A549 (cell line): ENCODE results near the gene PACSIN1. TPM values are rescaled to one million over a fixed set of nuclear protein-coding genes. Genes with fewer than 3 reads are reported as not detected.

Experiments
- ATAC-seq, 2 experiments: fragments of 200-7000 bp in 1 of 2; fragments of >200 bp in 1 of 2; cut with Nextera tagmentation in 1 of 2; cut with Tn5 transposase in 1 of 2; 3 replicates each; pipeline versions ENCODE4 v1.8.0 to v1.9.1; 2018 to 2020; ENCODE audit warnings: mild to moderate bottlenecking in 1 of 2, moderate library complexity in 1 of 2
- CTCF ChIA-PET: fragments of 300-600 bp; sonication (Branson Sonifier 250); formaldehyde crosslinking; extraction: SDS; loops from one replicate; lab custom pipeline; 2021; ENCODE audit warnings: antibody characterized with exemption, inconsistent platforms; lab: Yijun Ruan, JAX
- POLR2A ChIA-PET: fragments of 350-600 bp; formaldehyde crosslinking; extraction: SDS; loops from one replicate; lab custom pipeline; 2021; ENCODE audit warnings: antibody characterized with exemption, inconsistent platforms; lab: Yijun Ruan, JAX
- DNase-seq, 2 experiments: peaks; one replicate each; pipeline versions ENCODE4 v3.0.0 to v3.0.0-alpha.2; 2011 to 2016; ENCODE audit warnings: low read depth in 1 of 2, low spot score in 1 of 2
- FAIRE-seq: peaks from 2 replicates; lab custom pipeline; 2011; peaks lifted over from hg19 to GRCh38; lab: Jason Lieb, UNC
- H3K27ac ChIP-seq, 2 experiments: fragments of >200 bp; sonication (Bioruptor Twin); formaldehyde crosslinking; 3 replicates each; pipeline ENCODE4 v1.5.1; 2016 to 2017
- H3K4me1 ChIP-seq: fragments of >200 bp; sonication (Bioruptor Twin); formaldehyde crosslinking; 3 replicates; pipeline ENCODE4 v1.6.1; 2016
- H3K4me2 ChIP-seq: fragments of >200 bp; sonication (Bioruptor Twin); formaldehyde crosslinking; 3 replicates; pipeline ENCODE4 v1.6.1; 2016
- H3K4me3 ChIP-seq: fragments of >200 bp; sonication (Bioruptor Twin); formaldehyde crosslinking; 3 replicates; pipeline ENCODE4 v1.5.1; 2016
- H3K9me3 ChIP-seq: fragments of >200 bp; sonication (Bioruptor Twin); formaldehyde crosslinking; 3 replicates; pipeline ENCODE4 v1.6.1; 2016
- CBX2 ChIP-seq: fragments of 200-600 bp; sonication (generic); IDR thresholded peaks from 2 replicates; pipeline ENCODE4 v1.6.1; 2016; ENCODE audit warnings: low read depth, mild to moderate bottlenecking, borderline replicate concordance
- CBX8 ChIP-seq: fragments of 200-600 bp; sonication (generic); IDR thresholded peaks from 2 replicates; pipeline ENCODE4 v1.6.1; 2016
- CEBPB ChIP-seq, 2 experiments: fragments of >200 bp in 1 of 2; sonication (Bioruptor Twin) in 1 of 2; formaldehyde crosslinking in 1 of 2; IDR thresholded peaks; 2 replicates each; pipeline ENCODE4 v1.6.1; 2012 to 2016
- CHD4 ChIP-seq: fragments of 200-600 bp; sonication (generic); IDR thresholded peaks from 2 replicates; pipeline ENCODE4 v1.6.1; 2016; ENCODE audit warnings: antibody characterized with exemption, mild to moderate bottlenecking, borderline replicate concordance
- CTCF ChIP-seq: fragments of >200 bp; sonication (Bioruptor Twin); formaldehyde crosslinking; IDR thresholded peaks from 3 replicates; pipeline ENCODE4 v1.5.1; 2016
- EHF ChIP-seq: fragments of 250-450 bp; sonication (Bioruptor Pico); IDR thresholded peaks from 2 replicates; pipeline ENCODE4 v1.5.0; 2020; ENCODE audit warnings: mild to moderate bottlenecking
- EHMT2 ChIP-seq: fragments of 200-600 bp; sonication (generic); IDR thresholded peaks from 2 replicates; pipeline ENCODE4 v1.6.1; 2016; ENCODE audit warnings: antibody characterized with exemption, low read depth, mild to moderate bottlenecking, moderate library complexity
- FOSB ChIP-seq: fragments of 250-450 bp; sonication (Bioruptor Pico); IDR thresholded peaks from 2 replicates; pipeline ENCODE4 v1.5.0; 2020; ENCODE audit warnings: mild to moderate bottlenecking, moderate library complexity
- FOSL2 ChIP-seq, 2 experiments: fragments of 450-650 bp in 1 of 2; fragments of >200 bp in 1 of 2; sonication (Bioruptor Twin) in 1 of 2; formaldehyde crosslinking; IDR thresholded peaks; 2 replicates each; pipeline versions ENCODE4 v1.5.0 to v1.6.1; 2016 to 2020; ENCODE audit warnings: mild to moderate bottlenecking in 1 of 2, moderate library complexity in 1 of 2
- FOXS1 ChIP-seq: fragments of 250-450 bp; sonication (Bioruptor Pico); IDR thresholded peaks from 2 replicates; pipeline ENCODE4 v1.5.0; 2020; ENCODE audit warnings: mild to moderate bottlenecking, moderate library complexity
- HMGXB4 ChIP-seq: fragments of 250-450 bp; sonication (Bioruptor Pico); IDR thresholded peaks from 2 replicates; pipeline ENCODE4 v1.5.0; 2021; ENCODE audit warnings: mild to moderate bottlenecking, moderate library complexity, borderline replicate concordance
- HOXA7 ChIP-seq: fragments of 250-450 bp; sonication (Bioruptor Pico); IDR thresholded peaks from 2 replicates; pipeline ENCODE4 v1.5.0; 2020; ENCODE audit warnings: mild to moderate bottlenecking, moderate library complexity
- HOXB5 ChIP-seq: fragments of 250-450 bp; sonication (Bioruptor Pico); IDR thresholded peaks from 2 replicates; pipeline ENCODE4 v1.5.0; 2020; ENCODE audit warnings: mild to moderate bottlenecking, moderate library complexity
- JUNB ChIP-seq: fragments of >200 bp; sonication (Bioruptor Twin); formaldehyde crosslinking; IDR thresholded peaks from 2 replicates; pipeline ENCODE4 v1.6.1; 2016
- MAFK ChIP-seq: fragments of 450-650 bp; IDR thresholded peaks from 2 replicates; pipeline ENCODE4 v1.6.1; 2014; ENCODE audit not compliant: partially characterized antibody
- MAX ChIP-seq: IDR thresholded peaks from 2 replicates; pipeline ENCODE4 v1.6.1; 2012
- MYC ChIP-seq: IDR thresholded peaks from 2 replicates; pipeline ENCODE4 v1.6.1; 2012; ENCODE audit warnings: mild to moderate bottlenecking, inconsistent platforms, low read length, improper control_type of control experiment, borderline replicate concordance
- NPAS2 ChIP-seq: fragments of 250-450 bp; sonication (Bioruptor Pico); IDR thresholded peaks from 2 replicates; pipeline ENCODE4 v1.8.0; 2022; ENCODE audit warnings: mild to moderate bottlenecking, moderate library complexity, borderline replicate concordance
- PBX3 ChIP-seq: IDR thresholded peaks from 2 replicates; pipeline ENCODE4 v1.6.1; 2012
- POLR2AphosphoS2 ChIP-seq: conservative IDR thresholded peaks from 2 replicates; pipeline ENCODE4 v1.6.1; 2012; ENCODE audit warnings: low read length, improper control_type of control experiment, inconsistent platforms
- RAD21 ChIP-seq, 2 experiments: fragments of >200 bp in 1 of 2; sonication (Bioruptor Twin) in 1 of 2; formaldehyde crosslinking in 1 of 2; IDR thresholded peaks in 1 of 2; conservative IDR thresholded peaks in 1 of 2; 2 replicates in 1 of 2; 3 replicates in 1 of 2; pipeline ENCODE4 v1.6.1; 2012 to 2018; ENCODE audit warnings: inconsistent platforms in 1 of 2
- RNF2 ChIP-seq: fragments of 200-600 bp; sonication (generic); IDR thresholded peaks from 2 replicates; pipeline ENCODE4 v1.6.1; 2016; ENCODE audit warnings: low read depth, mild to moderate bottlenecking, antibody characterized with exemption, moderate library complexity, borderline replicate concordance
- SMC3 ChIP-seq: fragments of >200 bp; sonication (Bioruptor Twin); formaldehyde crosslinking; IDR thresholded peaks from 3 replicates; pipeline ENCODE4 v1.6.1; 2018; ENCODE audit warnings: inconsistent platforms
- TFCP2L1 ChIP-seq: fragments of 250-450 bp; sonication (Bioruptor Pico); IDR thresholded peaks from 2 replicates; pipeline ENCODE4 v1.5.0; 2021; ENCODE audit warnings: mild to moderate bottlenecking
- TP53 ChIP-seq: fragments of 250-450 bp; sonication (Bioruptor Pico); IDR thresholded peaks from 2 replicates; pipeline ENCODE4 v1.5.0; 2021; ENCODE audit warnings: mild to moderate bottlenecking, moderate library complexity
- ZC3H11A ChIP-seq: fragments of 450-650 bp; IDR thresholded peaks from 2 replicates; pipeline ENCODE4 v1.6.1; 2014; ENCODE audit warnings: antibody characterized with exemption, mild to moderate bottlenecking
- ZSCAN20 ChIP-seq: fragments of 250-450 bp; sonication (Bioruptor Pico); IDR thresholded peaks from 2 replicates; pipeline ENCODE4 v1.8.0; 2022; ENCODE audit warnings: mild to moderate bottlenecking, moderate library complexity
- WGBS: methylation state at CpG from one replicate; pipeline ENCODE4 v1.1.6; 2017; ENCODE audit errors: missing lambda C conversion rate; 5-methylcytosine and 5-hydroxymethylcytosine counted together
- polyA plus RNA-seq, 4 experiments: library from polyadenylated mRNA; depleted of rRNA in 3 of 4; stranded (reverse); fragments of >200 nt; fragmentation: RNase III in 1 of 4; extraction: RNeasy Plus Mini Kit Qiagen cat#74134 plus additional on column Dnase treatment in 1 of 4; gene quantifications; 2 replicates in 3 of 4; 3 replicates in 1 of 4; pipeline ENCODE4 v1.2.3, GENCODE V29; 2011 to 2017

PACSIN1 gene
- polyA plus RNA-seq, 2 of the 4 experiments (the other 2 are of a cell fraction): 0.14 to 0.30 TPM

GRCh38 chr6:34468378-34468892 lies 2.6 kb downstream of the PACSIN1 start (continued):
- TF ChIP-seq RAD21 (conservative IDR thresholded peaks at IDR 0.05 in 1 of 2, IDR thresholded peaks at IDR 0.05 in 1 of 2): no peak
- TF ChIP-seq EHF (CRISPR knock-in tag): no peak
- no peak for TF ChIP-seq HMGXB4 (CRISPR knock-in tag)

- CTCF ChIA-PET: interaction anchor here (1.6 kb wide), 1 partner anchor 140 kb away, joined by 4 read pairs; no protein-coding TSS in a partner anchor
- Histone ChIP-seq H3K9me3 (no peaks in the 10 kb centered on the region), H3K4me3 (no peak overlapping the region), H3K4me2 (no peak overlapping the region), H3K4me1 (no peaks in the 10 kb centered on the region), H3K27ac (no peak overlapping the region)
- 100% methylated on average over 2 of the region's 3 CpGs for WGBS
- POLR2A ChIA-PET: no interaction called here
- ATAC-seq (no peak), DNase-seq (no peak), FAIRE-seq (no peak)
- TF ChIP-seq FOSB (CRISPR knock-in tag): no peak
- no peak for TF ChIP-seq POLR2AphosphoS2
- TF ChIP-seq CTCF: no peak
- no peak for TF ChIP-seq CEBPB (IDR thresholded peaks at IDR 0.05)
- no peak for TF ChIP-seq HOXB5 (CRISPR knock-in tag)
- TF ChIP-seq MAFK: no peak
- TF ChIP-seq EHMT2: no peak
- no peak for TF ChIP-seq TP53 (CRISPR knock-in tag)
- no peak for TF ChIP-seq SMC3
- TF ChIP-seq MYC: no peak
- no peak for TF ChIP-seq HOXA7 (CRISPR knock-in tag)
- no peak for TF ChIP-seq CBX2
Measured at GRCh38 chr6:34469499-34469898, 3.6 kb downstream of the PACSIN1 start.

- FAIRE-seq: no peak
- ChIA-PET POLR2A (no interaction called here), CTCF (interaction anchor here (0.6 kb wide), 1 partner anchor 70 kb away, joined by 3 read pairs; no protein-coding TSS in a partner anchor)
- H3K27ac ChIP-seq: no peak overlapping the region
- 81% methylated on average over 5 of the region's 5 CpGs for WGBS
- no peak for ATAC-seq
- DNase-seq: no peak
- H3K4me3 ChIP-seq: no peak overlapping the region
- no peaks in the 10 kb centered on the region for H3K9me3 ChIP-seq
- H3K4me1 ChIP-seq: no peaks in the 10 kb centered on the region
- no peak for TF ChIP-seq JUNB
- TF ChIP-seq CHD4: no peak
- no peak for TF ChIP-seq FOSL2 (IDR thresholded peaks at IDR 0.05)
- no peak for TF ChIP-seq FOSL2 (CRISPR knock-in tag; IDR thresholded peaks at IDR 0.05)
- TF ChIP-seq FOXS1: no peak
- TF ChIP-seq RNF2: no peak
- TF ChIP-seq MAX: no peak
- TF ChIP-seq ZC3H11A: no peak
- TF ChIP-seq HMGXB4 (CRISPR knock-in tag): no peak
- TF ChIP-seq MAFK: no peak
- no peak for TF ChIP-seq ZSCAN20 (CRISPR knock-in tag)
- no peak for TF ChIP-seq EHMT2
- TF ChIP-seq CBX2: no peak
- TF ChIP-seq CBX8: no peak
- TF ChIP-seq TFCP2L1 (CRISPR knock-in tag): no peak
- no peak for TF ChIP-seq PBX3
- TF ChIP-seq NPAS2 (CRISPR knock-in tag): no peak
- no peak overlapping the region for H3K4me2 ChIP-seq
Measured at GRCh38 chr6:34472425-34472824, 6.5 kb downstream of the PACSIN1 start.
